HepG2 (cell line): Measurements from ENCODE around the gene IGIP.

Experiments
- SMARCC2 ChIP-seq: fragments of 450-650 bp; IDR thresholded peaks from 2 replicates; pipeline ENCODE4 v1.6.1; 2017; ENCODE audit warnings: antibody characterized with exemption, mild to moderate bottlenecking
- TF ChIP-seq, protein P1 (sequence below): sonication (generic); formaldehyde crosslinking; IDR thresholded peaks from 2 replicates; pipeline ENCODE4 v1.4.0; 2020; ENCODE audit warnings: mild to moderate bottlenecking, missing genetic modification reagents
- TF ChIP-seq, protein P2 (sequence below): sonication (generic); formaldehyde crosslinking; IDR thresholded peaks from 2 replicates; pipeline ENCODE4 v1.4.0; 2020; ENCODE audit warnings: mild to moderate bottlenecking, missing genetic modification reagents

DNA sequence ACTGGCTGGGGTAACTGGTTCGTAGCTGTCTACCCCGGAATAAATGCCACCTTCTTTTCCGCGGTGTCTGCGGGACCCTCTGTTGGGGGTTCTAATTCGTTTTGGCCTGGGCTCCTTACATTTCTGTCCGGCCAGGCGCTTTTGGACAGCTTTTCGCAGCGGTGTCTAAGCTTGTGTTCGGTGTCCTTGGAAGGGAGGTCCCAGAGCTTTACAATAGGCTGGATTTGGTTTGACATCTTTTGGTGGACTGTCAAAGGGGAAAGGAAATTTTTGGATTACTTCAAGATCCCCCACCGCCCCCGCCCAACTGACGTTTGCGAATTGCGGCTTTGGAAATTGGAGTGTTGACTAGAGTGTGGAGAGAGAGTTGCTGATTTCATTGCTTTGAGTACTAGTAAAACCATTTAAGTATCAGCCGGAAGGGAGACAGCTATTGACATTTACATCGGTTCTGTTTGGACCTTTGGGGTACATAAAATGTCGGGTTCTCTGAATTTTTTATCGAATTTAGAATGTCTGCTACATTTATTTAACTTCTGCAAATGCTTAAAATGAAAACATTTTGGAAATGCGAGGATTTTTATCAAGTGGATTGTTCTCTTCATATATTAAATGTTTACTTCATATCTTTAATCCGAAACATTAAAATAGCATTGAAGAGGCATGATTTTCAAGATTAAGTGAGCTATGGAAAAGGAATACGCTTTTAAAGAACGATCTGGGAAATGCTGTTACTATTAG, 16.5 kb upstream of the IGIP start:
- TF ChIP-seq, protein P1, sequence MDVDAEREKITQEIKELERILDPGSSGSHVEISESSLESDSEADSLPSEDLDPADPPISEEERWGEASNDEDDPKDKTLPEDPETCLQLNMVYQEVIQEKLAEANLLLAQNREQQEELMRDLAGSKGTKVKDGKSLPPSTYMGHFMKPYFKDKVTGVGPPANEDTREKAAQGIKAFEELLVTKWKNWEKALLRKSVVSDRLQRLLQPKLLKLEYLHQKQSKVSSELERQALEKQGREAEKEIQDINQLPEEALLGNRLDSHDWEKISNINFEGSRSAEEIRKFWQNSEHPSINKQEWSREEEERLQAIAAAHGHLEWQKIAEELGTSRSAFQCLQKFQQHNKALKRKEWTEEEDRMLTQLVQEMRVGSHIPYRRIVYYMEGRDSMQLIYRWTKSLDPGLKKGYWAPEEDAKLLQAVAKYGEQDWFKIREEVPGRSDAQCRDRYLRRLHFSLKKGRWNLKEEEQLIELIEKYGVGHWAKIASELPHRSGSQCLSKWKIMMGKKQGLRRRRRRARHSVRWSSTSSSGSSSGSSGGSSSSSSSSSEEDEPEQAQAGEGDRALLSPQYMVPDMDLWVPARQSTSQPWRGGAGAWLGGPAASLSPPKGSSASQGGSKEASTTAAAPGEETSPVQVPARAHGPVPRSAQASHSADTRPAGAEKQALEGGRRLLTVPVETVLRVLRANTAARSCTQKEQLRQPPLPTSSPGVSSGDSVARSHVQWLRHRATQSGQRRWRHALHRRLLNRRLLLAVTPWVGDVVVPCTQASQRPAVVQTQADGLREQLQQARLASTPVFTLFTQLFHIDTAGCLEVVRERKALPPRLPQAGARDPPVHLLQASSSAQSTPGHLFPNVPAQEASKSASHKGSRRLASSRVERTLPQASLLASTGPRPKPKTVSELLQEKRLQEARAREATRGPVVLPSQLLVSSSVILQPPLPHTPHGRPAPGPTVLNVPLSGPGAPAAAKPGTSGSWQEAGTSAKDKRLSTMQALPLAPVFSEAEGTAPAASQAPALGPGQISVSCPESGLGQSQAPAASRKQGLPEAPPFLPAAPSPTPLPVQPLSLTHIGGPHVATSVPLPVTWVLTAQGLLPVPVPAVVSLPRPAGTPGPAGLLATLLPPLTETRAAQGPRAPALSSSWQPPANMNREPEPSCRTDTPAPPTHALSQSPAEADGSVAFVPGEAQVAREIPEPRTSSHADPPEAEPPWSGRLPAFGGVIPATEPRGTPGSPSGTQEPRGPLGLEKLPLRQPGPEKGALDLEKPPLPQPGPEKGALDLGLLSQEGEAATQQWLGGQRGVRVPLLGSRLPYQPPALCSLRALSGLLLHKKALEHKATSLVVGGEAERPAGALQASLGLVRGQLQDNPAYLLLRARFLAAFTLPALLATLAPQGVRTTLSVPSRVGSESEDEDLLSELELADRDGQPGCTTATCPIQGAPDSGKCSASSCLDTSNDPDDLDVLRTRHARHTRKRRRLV = no peak
- no peak for TF ChIP-seq SMARCC2
- TF ChIP-seq, protein P2, sequence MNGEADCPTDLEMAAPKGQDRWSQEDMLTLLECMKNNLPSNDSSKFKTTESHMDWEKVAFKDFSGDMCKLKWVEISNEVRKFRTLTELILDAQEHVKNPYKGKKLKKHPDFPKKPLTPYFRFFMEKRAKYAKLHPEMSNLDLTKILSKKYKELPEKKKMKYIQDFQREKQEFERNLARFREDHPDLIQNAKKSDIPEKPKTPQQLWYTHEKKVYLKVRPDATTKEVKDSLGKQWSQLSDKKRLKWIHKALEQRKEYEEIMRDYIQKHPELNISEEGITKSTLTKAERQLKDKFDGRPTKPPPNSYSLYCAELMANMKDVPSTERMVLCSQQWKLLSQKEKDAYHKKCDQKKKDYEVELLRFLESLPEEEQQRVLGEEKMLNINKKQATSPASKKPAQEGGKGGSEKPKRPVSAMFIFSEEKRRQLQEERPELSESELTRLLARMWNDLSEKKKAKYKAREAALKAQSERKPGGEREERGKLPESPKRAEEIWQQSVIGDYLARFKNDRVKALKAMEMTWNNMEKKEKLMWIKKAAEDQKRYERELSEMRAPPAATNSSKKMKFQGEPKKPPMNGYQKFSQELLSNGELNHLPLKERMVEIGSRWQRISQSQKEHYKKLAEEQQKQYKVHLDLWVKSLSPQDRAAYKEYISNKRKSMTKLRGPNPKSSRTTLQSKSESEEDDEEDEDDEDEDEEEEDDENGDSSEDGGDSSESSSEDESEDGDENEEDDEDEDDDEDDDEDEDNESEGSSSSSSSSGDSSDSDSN = no peak
